ENCODE measurements around the gene MAD1L1.

DNA sequence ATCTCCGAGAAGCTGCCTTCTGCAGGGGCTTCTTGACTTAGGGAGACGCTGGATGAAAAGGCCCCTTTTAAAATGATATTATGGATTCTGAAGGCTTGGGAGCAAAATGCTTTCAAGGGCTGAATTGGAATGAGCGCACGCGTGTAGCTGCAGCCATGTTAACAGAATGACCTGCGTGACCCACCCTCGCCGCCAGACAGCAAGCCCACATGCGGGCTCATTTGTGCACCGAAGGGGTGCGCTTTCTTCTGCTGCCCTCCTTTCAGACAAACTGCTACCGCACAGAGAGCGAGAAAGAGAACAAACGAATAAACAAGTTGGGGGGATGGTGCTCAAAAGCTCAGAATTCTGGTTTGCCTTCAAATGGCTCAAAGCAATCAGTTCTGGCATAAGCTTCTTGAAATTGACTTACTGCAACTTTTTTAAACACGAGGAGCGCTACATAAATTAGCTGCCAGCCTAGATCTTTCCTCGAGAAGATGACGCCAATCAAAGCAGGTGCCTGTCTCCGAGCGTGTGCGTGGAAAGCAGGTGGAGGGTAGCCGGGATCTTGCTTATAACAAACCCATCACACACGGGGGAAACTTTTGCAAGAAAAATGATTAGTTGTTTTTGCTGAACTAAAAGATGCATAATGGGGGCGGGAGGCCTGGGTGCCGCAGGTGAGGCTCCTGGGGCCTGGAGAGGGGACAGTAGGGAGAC is 268.4 kb downstream of the MAD1L1 start:
- no peak for TF ChIP-seq EZH2 (IDR thresholded peaks at IDR 0.05; ENCODE audit: insufficient read depth, poor library complexity, severe bottlenecking)
- no peak for TF ChIP-seq EZH2phosphoT487 (IDR thresholded peaks at IDR 0.05; ENCODE audit: insufficient read depth, low read depth)
